ENCODE data around the gene SLC25A10. TPM values are rescaled to one million over a fixed set of nuclear protein-coding genes. Genes with fewer than 3 reads are reported as not detected.

The SLC25A10 gene
- total and polyA plus RNA-seq, 2 donors, result 8.3 to 11.9 TPM

DNA sequence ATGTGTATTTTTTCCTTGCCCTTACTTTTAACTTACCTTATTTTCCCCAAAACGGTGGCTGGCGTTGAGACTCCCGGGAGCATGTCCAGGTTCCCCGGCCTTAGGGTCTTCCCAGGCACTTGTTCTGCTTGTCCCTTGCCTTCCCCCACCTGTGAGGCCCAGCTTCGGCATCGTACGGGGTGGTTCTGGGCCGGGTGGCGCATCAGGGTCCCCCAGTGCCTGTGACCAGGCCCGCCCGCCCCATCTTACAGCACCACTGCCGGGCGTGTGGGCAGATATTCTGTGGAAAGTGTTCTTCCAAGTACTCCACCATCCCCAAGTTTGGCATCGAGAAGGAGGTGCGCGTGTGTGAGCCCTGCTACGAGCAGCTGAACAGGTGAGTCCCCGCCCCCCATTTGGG is 20.9 kb upstream of the SLC25A10 start:
- Histone ChIP-seq H3K36me3 (ENCODE audit: control insufficient read depth in 2 of 2, insufficient read depth in 2 of 2, low read length in 1 of 2) (peaks cover 95 to 99% of the 10 kb centered on the region in 2 donors), H3K4me3 (ENCODE audit: low read length in 2 of 2) (no peak overlapping the region), H3K4me1 (ENCODE audit: control insufficient read depth in 2 of 2, insufficient read depth in 2 of 2, low read length in 2 of 2) (no peaks in the 10 kb centered on the region), H3K27me3 (ENCODE audit: control insufficient read depth in 2 of 2, insufficient read depth in 1 of 2, low read length in 1 of 2) (no peaks in the 10 kb centered on the region), H3K9me3 (ENCODE audit: control insufficient read depth in 2 of 2, insufficient read depth in 1 of 2, low read length in 1 of 2) (no peaks in the 10 kb centered on the region), H3K27ac (ENCODE audit: low read depth in 1 of 2, low read length in 1 of 2) (no peak overlapping the region)
- WGBS, result 98% methylated on average over 18 of the region's 18 CpGs
- DNase-seq (ENCODE audit: low read depth in 6 of 9, low spot score in 9 of 9), result no peak

DNA sequence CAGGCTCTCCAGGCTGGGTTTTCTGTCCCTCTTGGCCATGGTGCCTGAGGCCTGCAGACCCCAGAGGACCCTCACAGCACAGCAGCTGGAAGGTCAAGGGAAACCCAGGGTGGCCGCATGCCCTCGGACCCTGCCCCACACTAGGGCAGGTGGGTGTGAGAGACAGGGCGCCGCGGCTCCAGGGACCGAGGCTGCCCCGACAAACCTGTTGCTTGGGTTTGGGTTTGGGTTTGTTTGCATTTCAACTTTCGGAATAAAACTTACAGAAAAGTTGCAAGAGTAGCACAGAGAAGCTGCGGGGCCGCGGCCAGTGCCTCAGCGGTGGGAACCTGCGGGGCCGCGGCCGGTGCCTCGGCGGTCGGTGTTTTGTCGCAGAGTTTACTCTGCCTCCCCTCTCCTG is 20.5 kb upstream of the SLC25A10 start:
- peaks cover 96 to 99% of the 10 kb centered on the region in 2 donors for H3K36me3 ChIP-seq (ENCODE audit: control insufficient read depth in 2 of 2, insufficient read depth in 2 of 2, low read length in 1 of 2)
- no peak overlapping the region for H3K4me3 ChIP-seq (ENCODE audit: low read length in 2 of 2)
- no peaks in the 10 kb centered on the region for H3K4me1 ChIP-seq (ENCODE audit: control insufficient read depth in 2 of 2, insufficient read depth in 2 of 2, low read length in 2 of 2)
- 98% methylated on average over 20 of the region's 20 CpGs for WGBS
- DNase-seq (ENCODE audit: low read depth in 6 of 9, low spot score in 9 of 9), result no peak
- H3K27ac ChIP-seq (ENCODE audit: low read depth in 1 of 2, low read length in 1 of 2), result no peak overlapping the region
- no peaks in the 10 kb centered on the region for H3K9me3 ChIP-seq (ENCODE audit: control insufficient read depth in 2 of 2, insufficient read depth in 1 of 2, low read length in 1 of 2)
- H3K27me3 ChIP-seq (ENCODE audit: control insufficient read depth in 2 of 2, insufficient read depth in 1 of 2, low read length in 1 of 2), result no peaks in the 10 kb centered on the region

DNA sequence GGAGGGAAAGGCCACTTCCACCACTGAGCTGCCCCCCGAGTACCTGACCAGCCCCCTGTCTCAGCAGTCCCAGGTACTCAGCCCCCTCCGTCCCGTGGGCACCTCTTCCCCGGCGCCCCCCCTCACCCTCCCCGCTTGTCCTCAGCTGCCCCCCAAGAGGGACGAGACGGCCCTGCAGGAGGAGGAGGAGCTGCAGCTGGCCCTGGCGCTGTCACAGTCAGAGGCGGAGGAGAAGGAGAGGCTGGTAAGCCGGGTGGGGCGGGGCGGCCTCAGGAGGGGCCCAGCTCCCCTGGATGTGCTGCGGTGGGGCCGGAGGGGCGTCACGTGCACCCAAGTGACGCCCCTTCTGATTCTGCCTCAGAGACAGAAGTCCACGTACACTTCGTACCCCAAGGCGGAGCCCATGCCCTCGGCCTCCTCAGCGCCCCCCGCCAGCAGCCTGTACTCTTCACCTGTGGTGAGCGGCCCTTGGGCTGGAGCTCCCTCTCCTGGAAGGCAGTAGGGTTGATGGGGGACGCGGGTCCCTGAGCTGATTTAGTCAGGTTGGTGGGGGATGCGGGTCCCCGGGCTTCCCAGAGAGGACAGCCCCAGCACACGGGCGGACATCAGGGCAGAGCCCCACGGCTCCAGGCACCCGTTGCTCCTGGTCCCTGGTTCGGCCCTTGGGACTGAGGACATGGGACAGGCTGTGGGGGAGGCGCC is 18.4 kb upstream of the SLC25A10 start:
- no peak for DNase-seq (ENCODE audit: low read depth in 6 of 9, low spot score in 9 of 9)
- Histone ChIP-seq H3K4me3 (ENCODE audit: low read length in 2 of 2) (no peak overlapping the region), H3K27ac (ENCODE audit: low read depth in 1 of 2, low read length in 1 of 2) (no peak overlapping the region), H3K9me3 (ENCODE audit: control insufficient read depth in 2 of 2, insufficient read depth in 1 of 2, low read length in 1 of 2) (no peaks in the 10 kb centered on the region), H3K36me3 (ENCODE audit: control insufficient read depth in 2 of 2, insufficient read depth in 2 of 2, low read length in 1 of 2) (peaks cover 95 to 99% of the 10 kb centered on the region in 2 donors), H3K4me1 (ENCODE audit: control insufficient read depth in 2 of 2, insufficient read depth in 2 of 2, low read length in 2 of 2) (no peaks in the 10 kb centered on the region), H3K27me3 (ENCODE audit: control insufficient read depth in 2 of 2, insufficient read depth in 1 of 2, low read length in 1 of 2) (no peaks in the 10 kb centered on the region)
- 97% methylated on average over 35 of the region's 35 CpGs for WGBS

DNA sequence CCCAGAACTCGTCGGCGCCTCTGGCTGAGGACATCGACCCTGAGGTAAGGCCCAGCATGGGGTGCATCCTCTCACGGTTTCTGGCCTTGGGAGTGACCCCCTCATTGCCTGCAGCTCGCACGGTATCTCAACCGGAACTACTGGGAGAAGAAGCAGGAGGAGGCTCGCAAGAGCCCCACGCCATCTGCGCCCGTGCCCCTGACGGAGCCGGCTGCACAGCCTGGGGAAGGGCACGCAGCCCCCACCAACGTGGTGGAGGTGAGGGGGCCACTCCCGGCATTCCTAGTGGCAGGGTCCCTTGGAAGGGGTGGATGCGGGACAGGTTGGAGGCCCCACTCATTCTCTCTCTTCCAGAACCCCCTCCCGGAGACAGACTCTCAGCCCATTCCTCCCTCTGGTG is 17.3 kb upstream of the SLC25A10 start:
- H3K36me3 ChIP-seq (ENCODE audit: control insufficient read depth in 2 of 2, insufficient read depth in 2 of 2, low read length in 1 of 2), result peaks cover 92 to 97% of the 10 kb centered on the region in 2 donors
- H3K4me3 ChIP-seq (ENCODE audit: low read length in 2 of 2), result no peak overlapping the region
- no peak overlapping the region for H3K27ac ChIP-seq (ENCODE audit: low read depth in 1 of 2, low read length in 1 of 2)
- DNase-seq (ENCODE audit: low read depth in 6 of 9, low spot score in 9 of 9), result no peak
- WGBS, result 98% methylated on average over 19 of the region's 19 CpGs
- no peaks in the 10 kb centered on the region for H3K27me3 ChIP-seq (ENCODE audit: control insufficient read depth in 2 of 2, insufficient read depth in 1 of 2, low read length in 1 of 2)
- no peaks in the 10 kb centered on the region for H3K4me1 ChIP-seq (ENCODE audit: control insufficient read depth in 2 of 2, insufficient read depth in 2 of 2, low read length in 2 of 2)
- H3K9me3 ChIP-seq (ENCODE audit: control insufficient read depth in 2 of 2, insufficient read depth in 1 of 2, low read length in 1 of 2), result no peaks in the 10 kb centered on the region

DNA sequence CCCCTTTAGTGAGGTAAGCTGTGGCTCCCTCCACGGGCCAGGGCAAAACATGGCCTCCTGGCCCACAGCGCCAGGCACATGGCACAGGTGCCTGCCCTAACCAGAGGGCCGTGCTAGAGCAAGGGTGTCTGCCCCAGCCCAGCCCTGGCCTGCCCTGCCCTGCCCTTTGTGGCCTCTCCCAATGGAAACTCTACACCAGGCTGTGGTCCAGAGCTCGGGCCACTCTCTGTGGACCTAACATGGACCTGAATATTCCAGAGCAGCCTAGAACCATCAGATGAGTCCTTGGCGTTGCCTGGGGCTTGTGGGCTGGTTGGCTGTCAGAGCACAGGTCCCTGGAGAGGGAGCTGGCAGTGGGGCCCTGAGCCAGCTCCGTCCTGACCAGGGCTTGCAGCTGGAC is 16.9 kb upstream of the SLC25A10 start:
- Histone ChIP-seq H3K9me3 (ENCODE audit: control insufficient read depth in 2 of 2, insufficient read depth in 1 of 2, low read length in 1 of 2) (no peaks in the 10 kb centered on the region), H3K36me3 (ENCODE audit: control insufficient read depth in 2 of 2, insufficient read depth in 2 of 2, low read length in 1 of 2) (peaks cover 89 to 93% of the 10 kb centered on the region in 2 donors), H3K4me3 (ENCODE audit: low read length in 2 of 2) (no peak overlapping the region), H3K27ac (ENCODE audit: low read depth in 1 of 2, low read length in 1 of 2) (no peak overlapping the region), H3K4me1 (ENCODE audit: control insufficient read depth in 2 of 2, insufficient read depth in 2 of 2, low read length in 2 of 2) (no peaks in the 10 kb centered on the region), H3K27me3 (ENCODE audit: control insufficient read depth in 2 of 2, insufficient read depth in 1 of 2, low read length in 1 of 2) (no peaks in the 10 kb centered on the region)
- DNase-seq (ENCODE audit: low read depth in 6 of 9, low spot score in 9 of 9), result no peak
- WGBS, result 96% methylated on average over 6 of the region's 6 CpGs

DNA sequence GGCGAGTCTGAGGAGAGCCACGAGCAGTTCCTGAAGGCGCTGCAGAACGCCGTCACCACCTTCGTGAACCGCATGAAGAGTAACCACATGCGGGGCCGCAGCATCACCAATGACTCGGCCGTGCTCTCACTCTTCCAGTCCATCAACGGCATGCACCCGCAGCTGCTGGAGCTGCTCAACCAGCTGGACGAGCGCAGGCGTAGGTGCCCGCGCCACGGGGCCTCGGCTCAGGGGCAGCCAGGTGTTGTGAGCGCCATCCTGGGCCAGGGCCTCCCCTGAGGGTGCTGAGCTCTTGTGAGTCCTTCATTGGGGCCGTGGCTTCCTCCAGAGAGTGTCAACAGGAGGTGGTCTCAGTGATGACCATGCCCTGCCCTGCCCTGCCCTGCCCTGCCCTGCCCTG is 16.3 kb upstream of the SLC25A10 start:
- peaks cover 89 to 92% of the 10 kb centered on the region in 2 donors for H3K36me3 ChIP-seq (ENCODE audit: control insufficient read depth in 2 of 2, insufficient read depth in 2 of 2, low read length in 1 of 2)
- H3K4me1 ChIP-seq (ENCODE audit: control insufficient read depth in 2 of 2, insufficient read depth in 2 of 2, low read length in 2 of 2), result no peaks in the 10 kb centered on the region
- 98% methylated on average over 22 of the region's 22 CpGs for WGBS
- no peak overlapping the region for H3K4me3 ChIP-seq (ENCODE audit: low read length in 2 of 2)
- H3K9me3 ChIP-seq (ENCODE audit: control insufficient read depth in 2 of 2, insufficient read depth in 1 of 2, low read length in 1 of 2), result no peaks in the 10 kb centered on the region
- DNase-seq (ENCODE audit: low read depth in 6 of 9, low spot score in 9 of 9), result no peak
- no peak overlapping the region for H3K27ac ChIP-seq (ENCODE audit: low read depth in 1 of 2, low read length in 1 of 2)
- H3K27me3 ChIP-seq (ENCODE audit: control insufficient read depth in 2 of 2, insufficient read depth in 1 of 2, low read length in 1 of 2), result no peaks in the 10 kb centered on the region

DNA sequence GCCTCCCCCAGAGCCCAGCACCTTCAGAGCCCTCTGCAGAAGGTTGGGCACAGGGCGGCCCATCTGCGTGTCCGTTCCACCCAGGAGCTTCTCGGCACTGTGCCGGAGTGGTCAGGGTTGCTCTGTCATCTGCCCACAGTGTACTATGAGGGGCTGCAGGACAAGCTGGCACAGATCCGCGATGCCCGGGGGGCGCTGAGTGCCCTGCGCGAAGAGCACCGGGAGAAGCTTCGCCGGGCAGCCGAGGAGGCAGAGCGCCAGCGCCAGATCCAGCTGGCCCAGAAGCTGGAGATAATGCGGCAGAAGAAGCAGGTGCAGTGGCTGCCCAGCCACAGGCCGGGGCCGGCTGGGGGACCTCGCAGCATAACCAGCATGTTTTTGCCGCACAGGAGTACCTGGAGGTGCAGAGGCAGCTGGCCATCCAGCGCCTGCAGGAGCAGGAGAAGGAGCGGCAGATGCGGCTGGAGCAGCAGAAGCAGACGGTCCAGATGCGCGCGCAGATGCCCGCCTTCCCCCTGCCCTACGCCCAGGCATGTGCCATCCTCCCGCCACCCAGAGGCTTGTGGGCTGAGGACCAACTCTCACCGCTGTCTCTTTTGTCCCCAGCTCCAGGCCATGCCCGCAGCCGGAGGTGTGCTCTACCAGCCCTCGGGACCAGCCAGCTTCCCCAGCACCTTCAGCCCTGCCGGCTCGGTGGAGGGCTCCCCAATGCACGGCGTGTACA is 15.7 kb upstream of the SLC25A10 start:
- H3K36me3 ChIP-seq (ENCODE audit: control insufficient read depth in 2 of 2, insufficient read depth in 2 of 2, low read length in 1 of 2), result peaks cover 90 to 92% of the 10 kb centered on the region in 2 donors
- 98% methylated on average over 40 of the region's 40 CpGs for WGBS
- peaks cover 1 to 4% of the 10 kb centered on the region in 2 donors for H3K4me1 ChIP-seq (ENCODE audit: control insufficient read depth in 2 of 2, insufficient read depth in 2 of 2, low read length in 2 of 2)
- DNase-seq (ENCODE audit: low read depth in 6 of 9, low spot score in 9 of 9), result no peak
- no peaks in the 10 kb centered on the region for H3K9me3 ChIP-seq (ENCODE audit: control insufficient read depth in 2 of 2, insufficient read depth in 1 of 2, low read length in 1 of 2)
- H3K27ac ChIP-seq (ENCODE audit: low read depth in 1 of 2, low read length in 1 of 2), result no peak overlapping the region
- no peaks in the 10 kb centered on the region for H3K27me3 ChIP-seq (ENCODE audit: control insufficient read depth in 2 of 2, insufficient read depth in 1 of 2, low read length in 1 of 2)
- no peak overlapping the region for H3K4me3 ChIP-seq (ENCODE audit: low read length in 2 of 2)

DNA sequence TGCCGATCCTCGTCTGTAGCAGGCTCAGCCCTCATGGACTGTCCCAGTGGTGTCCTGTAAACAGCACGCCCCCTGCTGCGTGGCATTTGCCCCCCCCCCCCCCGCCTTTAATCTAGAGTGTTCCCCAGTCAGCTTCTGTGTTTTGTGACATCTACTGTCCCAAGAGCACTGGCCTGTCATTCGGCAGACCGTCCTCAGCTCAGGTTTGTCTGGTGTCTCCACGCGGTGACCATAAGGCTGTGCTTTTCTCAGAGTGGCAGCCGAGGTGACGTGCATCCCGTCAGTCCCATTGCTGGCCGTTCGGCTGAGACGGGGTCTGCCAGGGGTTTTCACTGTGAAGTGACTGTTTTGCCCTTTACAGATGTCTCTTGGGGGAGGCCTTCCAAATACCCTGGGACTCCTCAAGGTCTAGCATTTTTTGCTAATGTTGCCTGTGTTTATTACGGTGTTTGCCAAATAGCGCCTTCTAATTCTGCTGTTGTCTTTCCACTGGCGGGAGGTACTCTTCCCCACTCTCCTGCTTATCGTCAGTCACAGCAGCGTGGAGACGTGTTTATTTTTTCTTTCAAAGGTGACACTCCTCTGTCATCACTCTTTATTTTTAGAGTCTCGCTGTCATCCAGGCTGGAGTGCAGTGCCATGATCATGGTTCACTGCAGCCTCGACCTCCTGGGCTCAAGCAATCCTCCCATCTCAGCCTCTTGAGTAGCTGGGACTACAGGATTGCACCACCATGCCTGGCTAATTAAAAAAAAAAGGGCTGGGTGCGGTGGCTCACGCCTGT is 14.6 kb upstream of the SLC25A10 start:
- no peak for DNase-seq (ENCODE audit: low read depth in 6 of 9, low spot score in 9 of 9)

More for the DNA sequence above, 14.6 kb upstream of the SLC25A10 start:
- Histone ChIP-seq H3K4me1 (ENCODE audit: control insufficient read depth in 2 of 2, insufficient read depth in 2 of 2, low read length in 2 of 2) (peaks cover 11 to 14% of the 10 kb centered on the region in 2 donors), H3K9me3 (ENCODE audit: control insufficient read depth in 2 of 2, insufficient read depth in 1 of 2, low read length in 1 of 2) (no peaks in the 10 kb centered on the region), H3K27ac (ENCODE audit: low read depth in 1 of 2, low read length in 1 of 2) (no peak overlapping the region), H3K27me3 (ENCODE audit: control insufficient read depth in 2 of 2, insufficient read depth in 1 of 2, low read length in 1 of 2) (no peaks in the 10 kb centered on the region), H3K36me3 (ENCODE audit: control insufficient read depth in 2 of 2, insufficient read depth in 2 of 2, low read length in 1 of 2) (peaks cover 84 to 86% of the 10 kb centered on the region in 2 donors), H3K4me3 (ENCODE audit: low read length in 2 of 2) (no peak overlapping the region)
- 96% methylated on average over 25 of the region's 25 CpGs for WGBS
